Stimulated activated CD8-positive, alpha-beta memory T cell treated with anti-CD3 and anti-CD28 coated beads, Interleukin-2, amount 100 ng/mL, for 48 hours (primary cell): Measurements from ENCODE around the gene CADPS.

Experiments used
- DNase-seq, 2 donors: peaks; one replicate each; pipeline ENCODE4 v3.0.0-alpha.2; 2020; ENCODE audit warnings: low read depth in 2 of 2

The CADPS gene

DNA sequence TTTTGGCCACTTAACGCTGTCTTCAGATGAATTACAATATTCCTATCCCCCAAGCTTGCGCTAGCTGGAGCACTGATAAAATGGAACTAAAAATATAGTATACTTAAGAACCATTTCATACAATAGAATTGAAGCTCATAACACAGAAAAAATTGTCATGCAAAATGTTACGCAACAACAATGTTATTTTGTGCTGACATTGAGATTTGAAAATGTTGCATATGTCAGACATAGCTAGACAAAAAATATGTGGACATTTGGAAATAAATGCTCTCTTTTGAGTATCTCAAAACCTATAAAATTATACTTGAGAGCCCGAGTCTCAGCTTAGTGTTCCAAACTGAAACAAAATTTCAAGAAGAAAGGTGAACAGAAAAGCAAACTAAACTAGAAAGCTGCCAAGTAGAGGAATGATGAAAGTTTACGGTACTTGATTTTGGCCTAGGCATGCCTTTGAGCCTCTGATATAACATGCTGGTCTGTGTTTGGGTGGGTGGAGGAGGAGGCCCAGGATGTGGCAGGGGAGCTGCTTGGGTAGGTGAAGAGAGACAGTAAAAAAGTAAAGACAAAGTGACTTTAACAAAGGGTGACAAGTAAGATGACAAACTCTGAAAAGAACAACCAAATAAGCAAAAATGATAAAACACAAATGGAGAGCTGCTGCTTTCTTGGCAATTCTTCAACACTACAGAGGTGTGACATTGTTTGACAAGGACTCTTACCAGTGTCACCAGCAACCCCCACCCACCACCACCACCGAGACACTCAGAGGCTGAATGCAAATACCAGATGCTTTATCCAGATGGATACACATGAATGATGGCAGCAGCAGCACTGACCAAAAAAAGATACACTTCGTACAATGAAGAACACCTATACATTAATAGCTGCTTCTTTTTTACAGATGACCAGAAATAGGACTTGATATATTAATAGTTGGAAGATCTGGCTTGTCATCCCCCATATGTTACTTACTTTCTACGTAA lies 372.6 kb downstream of the CADPS start:
- DNase-seq: no peak

- DNase-seq: no peak
Measured at GRCh38 chr3:62501289-62501668, 373.9 kb downstream of the CADPS start.

GRCh38 chr3:62500556-62501288 lies 374.5 kb downstream of the CADPS start:
- DNase-seq: no peak

DNA sequence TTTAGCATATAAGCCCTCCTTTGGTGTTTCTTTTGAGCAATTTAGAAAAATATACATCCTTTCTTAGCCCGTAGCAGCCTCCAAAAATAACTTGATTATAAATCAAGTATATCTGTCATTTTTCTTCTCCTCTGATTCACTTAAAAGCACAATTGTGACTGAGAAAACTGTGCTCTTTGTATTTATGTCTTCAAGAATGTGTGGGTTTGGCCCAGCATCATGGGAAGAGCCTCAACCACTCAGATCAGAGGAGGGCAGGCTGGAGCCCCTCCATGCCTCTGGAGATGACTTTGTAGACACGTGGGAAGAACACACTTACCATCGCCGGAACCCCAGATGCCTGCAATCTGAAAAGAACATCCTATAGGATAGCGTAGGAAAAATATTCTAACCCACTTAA lies 378.1 kb downstream of the CADPS start:
- no peak for DNase-seq

GRCh38 chr3:62496503-62496902 lies 378.7 kb downstream of the CADPS start:
- DNase-seq: no peak

DNA sequence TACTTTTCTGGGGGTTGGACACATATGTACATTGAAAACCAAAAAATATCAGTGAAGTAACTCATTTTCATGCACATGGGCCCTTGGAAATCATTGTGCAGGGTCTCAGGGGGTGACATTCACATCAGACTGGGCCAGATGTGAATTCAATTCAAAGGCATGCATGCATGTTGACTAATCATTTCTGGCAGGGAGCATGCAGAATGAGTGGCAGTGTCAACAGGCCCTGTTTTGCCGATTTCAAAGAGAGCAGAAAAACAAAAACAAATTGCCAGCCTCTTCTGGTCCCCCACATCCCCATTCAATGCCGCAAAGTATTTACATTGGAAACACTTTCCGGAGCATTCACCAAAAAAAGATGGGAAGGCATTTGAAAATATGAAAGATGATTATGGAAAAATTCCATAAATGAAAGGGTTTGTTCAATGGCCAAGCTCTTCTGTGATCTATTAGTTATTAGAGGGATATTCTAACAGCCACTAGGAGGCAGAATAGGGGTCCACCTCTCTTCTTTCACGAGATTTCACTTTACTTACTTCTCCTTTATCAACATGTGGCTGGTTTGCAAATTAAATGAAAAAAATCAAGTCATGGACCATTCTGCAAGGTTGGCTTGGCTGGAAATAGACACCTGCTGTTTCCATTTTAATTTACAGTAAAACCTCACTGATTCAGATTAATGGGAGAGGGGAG lies 382.0 kb downstream of the CADPS start:
- DNase-seq: no peak

DNA sequence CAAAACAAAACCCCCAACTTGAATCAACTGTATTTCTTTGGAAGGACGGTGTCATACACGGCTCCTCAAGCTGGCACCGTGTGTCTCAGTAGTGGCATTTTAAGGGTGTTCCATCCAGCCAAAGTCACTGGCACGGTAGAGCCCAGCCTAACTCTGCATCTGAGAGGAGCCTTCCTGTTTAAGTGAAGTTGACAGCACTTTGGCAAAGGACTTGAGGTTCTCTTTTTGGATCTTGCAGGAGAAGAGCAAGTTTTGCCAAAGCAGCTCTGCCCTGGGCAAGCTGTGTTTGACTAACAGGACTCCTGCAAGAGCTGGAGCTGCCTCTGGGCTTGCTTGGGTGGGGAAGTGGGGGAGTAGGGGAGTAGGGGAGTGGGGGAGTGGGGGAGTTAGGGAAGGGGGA lies 392.3 kb downstream of the CADPS start:
- no peak for DNase-seq

- DNase-seq: no peak
Measured at GRCh38 chr3:62481962-62482361, 393.3 kb downstream of the CADPS start.

DNA sequence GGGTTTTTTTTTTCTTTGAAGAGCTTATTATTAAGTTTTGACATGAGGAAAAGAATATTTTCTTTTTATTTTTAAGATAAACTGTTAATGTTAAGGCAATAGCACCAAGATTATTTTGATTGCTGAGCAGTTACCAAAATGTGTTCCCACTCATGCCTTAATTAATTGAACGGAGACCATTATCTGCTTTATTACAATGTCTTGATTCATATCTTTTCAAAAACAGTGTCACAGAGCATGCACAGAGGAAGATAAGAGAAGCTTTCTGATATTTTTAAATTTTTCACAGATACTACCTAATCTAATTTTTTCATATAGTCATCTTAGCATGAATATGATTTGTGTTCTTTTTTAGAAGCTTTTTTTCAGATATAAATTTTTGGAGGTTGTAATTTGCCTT lies 395.2 kb downstream of the CADPS start:
- DNase-seq: no peak

DNA sequence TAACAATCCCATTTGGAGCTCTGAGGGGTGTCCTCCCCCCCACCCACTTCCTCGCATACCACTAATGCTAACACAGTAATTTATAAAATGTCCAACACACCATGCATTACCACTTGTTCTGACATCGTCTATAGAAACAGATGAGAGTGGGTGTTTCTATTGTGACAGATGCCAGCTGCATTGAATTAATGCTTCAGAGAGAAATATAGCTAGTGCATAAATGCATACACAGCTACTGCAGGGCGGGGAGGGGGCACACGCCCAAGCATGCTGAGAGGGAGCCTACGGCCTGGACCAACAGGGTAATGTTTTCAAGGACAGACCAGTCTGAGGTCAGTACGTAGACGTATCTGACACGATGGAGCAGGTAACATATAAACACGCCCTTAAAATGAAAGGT lies 395.9 kb downstream of the CADPS start:
- DNase-seq: no peak

- no peak for DNase-seq
Measured at GRCh38 chr3:62475306-62475705, 399.9 kb downstream of the CADPS start.

DNA sequence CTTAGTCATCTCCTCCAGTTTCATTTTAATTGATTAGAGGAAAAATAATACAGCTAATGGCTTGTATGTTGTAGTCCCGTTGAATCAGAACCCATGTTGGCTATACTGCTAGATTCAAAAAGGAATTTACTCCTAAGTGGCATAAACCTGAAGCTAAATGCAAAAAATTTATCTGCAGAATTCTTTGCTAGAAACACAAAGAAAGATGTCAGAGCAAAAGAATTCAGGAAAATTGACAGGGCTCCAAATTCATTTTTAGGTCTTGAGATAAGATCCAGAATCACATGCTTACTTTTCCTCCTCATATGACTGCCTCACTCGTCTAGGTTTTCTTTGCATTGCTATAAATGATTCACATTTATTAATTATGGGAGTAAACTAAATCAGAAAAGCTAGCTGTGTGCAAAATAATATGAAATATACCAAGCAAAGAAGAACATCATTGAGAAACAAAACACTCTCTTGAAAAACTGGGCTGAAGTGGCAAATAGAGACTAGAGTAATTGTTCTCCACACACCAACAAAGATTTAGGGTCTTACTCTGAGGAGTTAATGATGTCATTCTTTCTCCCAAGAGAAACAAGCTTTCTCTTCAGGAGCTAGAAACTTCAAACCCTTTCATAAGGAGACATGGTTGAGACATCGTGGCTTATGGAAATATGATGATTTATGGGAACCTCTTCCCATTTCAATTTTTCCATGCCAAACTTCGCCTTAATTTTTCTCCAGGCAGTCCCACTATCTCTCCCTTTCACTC lies 407.1 kb downstream of the CADPS start:
- DNase-seq: no peak

GRCh38 chr3:62462788-62463187 lies 412.4 kb downstream of the CADPS start:
- DNase-seq: no peak

- DNase-seq: no peak
Measured at GRCh38 chr3:62462104-62462762, 413.0 kb downstream of the CADPS start.

GRCh38 chr3:62454916-62455315 lies 420.3 kb downstream of the CADPS start:
- no peak for DNase-seq

GRCh38 chr3:62453448-62453847 lies 421.8 kb downstream of the CADPS start:
- no peak for DNase-seq

DNA sequence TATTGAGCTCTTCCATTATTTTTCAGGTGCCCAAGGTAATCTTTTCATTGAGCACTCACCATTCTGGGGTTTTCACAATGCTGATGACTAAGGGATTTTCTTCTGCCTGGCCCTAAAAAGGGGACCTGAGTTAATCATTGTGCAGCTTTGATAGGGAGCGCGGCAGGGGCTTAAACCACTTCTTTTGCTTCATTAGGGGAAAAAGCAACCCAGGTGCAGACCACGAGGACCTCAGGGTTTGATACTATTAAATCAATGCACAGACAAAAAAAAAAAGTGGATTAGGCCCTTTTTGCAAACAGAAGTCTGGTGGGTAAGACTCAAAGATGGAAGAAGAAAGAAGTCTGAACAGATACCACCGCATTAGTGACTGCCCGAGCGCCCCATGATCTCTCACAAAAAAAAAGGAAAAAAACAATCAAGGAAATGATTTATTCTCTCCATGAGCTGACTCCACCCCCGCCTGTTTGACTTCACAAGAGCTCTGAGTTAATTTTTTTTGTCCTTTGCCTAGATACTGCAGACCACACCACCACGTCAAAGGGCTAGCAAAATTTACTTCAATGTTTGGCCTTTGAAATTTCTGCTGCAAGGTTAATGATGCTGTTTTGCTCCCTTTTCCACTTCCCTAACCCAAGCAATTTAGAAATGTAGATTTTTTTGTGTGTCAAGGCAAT lies 423.9 kb downstream of the CADPS start:
- DNase-seq: no peak

DNA sequence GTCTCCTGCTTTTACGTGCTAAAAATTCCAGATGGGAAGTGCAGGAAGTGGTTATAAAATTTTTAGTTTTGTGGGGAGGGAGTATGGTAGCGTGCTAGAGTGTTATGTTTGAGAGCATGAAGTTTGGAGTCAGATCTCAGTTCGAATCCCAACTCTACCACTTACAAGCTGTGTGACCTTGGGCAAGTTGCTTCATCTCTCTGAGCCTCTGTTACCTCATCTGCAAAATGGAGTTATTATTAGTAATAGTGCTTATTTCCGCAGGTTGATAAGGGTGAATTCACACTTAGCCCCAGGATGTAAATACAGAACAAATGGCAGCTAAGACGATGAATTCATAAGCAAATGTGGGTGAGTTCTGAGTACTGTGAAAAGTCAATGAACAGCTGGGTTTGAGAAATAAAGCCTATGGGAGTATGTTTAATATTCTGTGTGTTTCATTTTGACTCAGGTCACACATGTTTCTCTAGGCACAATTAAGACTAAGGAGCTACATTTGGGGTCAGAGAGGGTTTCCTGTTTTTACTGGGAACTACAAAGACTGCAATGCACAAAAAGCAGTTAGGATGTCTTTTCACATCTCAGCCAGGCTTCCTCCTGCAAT lies 428.8 kb downstream of the CADPS start:
- DNase-seq: no peak

DNA sequence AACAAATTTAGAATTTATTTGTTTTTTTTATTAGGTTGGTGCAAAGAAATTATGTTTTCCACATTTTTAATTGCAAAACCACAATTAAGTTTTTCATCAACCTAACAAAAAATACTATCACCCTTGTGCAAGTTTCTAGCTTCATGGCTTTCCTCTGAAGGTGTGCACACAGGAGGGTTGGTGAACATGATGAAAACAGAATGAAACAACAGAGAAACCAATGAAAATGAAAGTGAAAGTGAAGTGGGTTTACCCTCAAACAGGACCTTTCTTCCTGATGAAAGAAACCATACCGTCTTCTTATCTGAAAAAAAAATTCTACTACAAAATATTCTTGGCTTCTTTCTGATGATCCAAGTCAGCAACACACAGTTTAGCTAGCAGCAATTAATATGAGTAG lies 429.9 kb downstream of the CADPS start:
- DNase-seq: no peak

DNA sequence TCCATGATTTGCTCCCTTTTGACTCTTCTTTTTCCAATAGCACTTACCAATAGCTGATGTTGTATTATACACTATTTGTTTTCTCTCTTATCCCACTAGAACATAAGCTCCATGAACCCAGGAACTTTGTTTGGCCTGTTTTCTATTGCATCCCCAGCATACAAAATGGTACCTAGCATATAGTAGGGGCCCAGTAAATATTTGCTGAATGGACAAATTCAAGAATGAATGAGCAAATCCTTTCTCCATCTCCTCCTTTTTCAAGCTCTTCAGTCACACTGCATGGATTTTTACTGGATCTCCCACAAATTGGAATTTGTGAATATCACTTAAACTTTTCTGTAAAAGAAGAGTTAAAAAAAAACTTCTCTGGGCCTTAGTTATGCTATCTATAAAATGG lies 435.2 kb downstream of the CADPS start:
- DNase-seq: no peak
